ENCODE measurements around the gene BRCA1.
"Not testable (repeated sequence)": the region's sequence is repeated elsewhere in the genome, so short reads cannot be mapped to it uniquely, and the experiment has no call there.

Gene BRCA1

GRCh38 chr17:43125133-43125966, at the start of gene BRCA1:
Gene BRCA1, minus strand, starts transcription at chr17:43125364. Its CDS starts 1,268 bp downstream, at chr17:43124096.
- DNase-seq (ENCODE audit: low read depth, low spot score) = peak; percentile 90

- peak; percentile 43 for DNase-seq (ENCODE audit: low read depth, low spot score)
Observed at GRCh38 chr17:43171586-43172487, 46.7 kb upstream of the BRCA1 start.

- DNase-seq (ENCODE audit: low read depth, low spot score) = peak; percentile 97
Observed at GRCh38 chr17:43170766-43171585, 45.8 kb upstream of the BRCA1 start, which contains the start of gene NBR1. Gene NBR1, plus strand, starts transcription at chr17:43171214. Its CDS starts 4,586 bp downstream, at chr17:43175800.

GRCh38 chr17:43170140-43170765, 45.1 kb upstream of the BRCA1 start:
- peak; percentile 89 for DNase-seq (ENCODE audit: low read depth, low spot score)

GRCh38 chr17:43169561-43170139, 44.5 kb upstream of the BRCA1 start:
- DNase-seq (ENCODE audit: low read depth, low spot score) = no peak

GRCh38 chr17:43165971-43166370, 40.8 kb upstream of the BRCA1 start:
- DNase-seq (ENCODE audit: low read depth, low spot score) = not testable (repeated sequence)

DNA sequence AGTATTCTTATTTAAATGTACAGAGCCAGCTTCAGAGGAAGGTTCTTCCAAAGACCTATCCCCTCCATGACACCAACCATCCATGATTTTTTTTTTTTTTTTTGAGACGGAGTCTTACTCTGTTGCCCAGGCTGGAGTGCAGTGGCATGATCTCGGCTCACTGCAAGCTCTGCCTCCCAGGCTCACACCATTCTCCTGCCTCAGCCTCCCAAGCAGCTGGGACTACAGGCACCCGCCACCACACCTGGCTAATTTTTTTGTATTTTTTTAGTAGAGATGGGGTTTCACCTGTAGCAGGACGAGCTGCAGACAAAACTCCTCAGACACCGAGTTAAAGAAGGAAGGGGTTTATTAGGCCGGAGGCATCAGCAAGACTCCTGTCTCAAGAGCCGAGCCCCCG, 34.8 kb upstream of the BRCA1 start:
- DNase-seq (ENCODE audit: low read depth, low spot score) = not testable (repeated sequence)

- not testable (repeated sequence) for DNase-seq (ENCODE audit: low read depth, low spot score)
Observed at GRCh38 chr17:43159232-43159631, 34.1 kb upstream of the BRCA1 start.

GRCh38 chr17:43155666-43156065, 30.5 kb upstream of the BRCA1 start:
- no peak for DNase-seq (ENCODE audit: low read depth, low spot score)

- not testable (repeated sequence) for DNase-seq (ENCODE audit: low read depth, low spot score)
Observed at GRCh38 chr17:43153197-43153835, 28.2 kb upstream of the BRCA1 start.

DNA sequence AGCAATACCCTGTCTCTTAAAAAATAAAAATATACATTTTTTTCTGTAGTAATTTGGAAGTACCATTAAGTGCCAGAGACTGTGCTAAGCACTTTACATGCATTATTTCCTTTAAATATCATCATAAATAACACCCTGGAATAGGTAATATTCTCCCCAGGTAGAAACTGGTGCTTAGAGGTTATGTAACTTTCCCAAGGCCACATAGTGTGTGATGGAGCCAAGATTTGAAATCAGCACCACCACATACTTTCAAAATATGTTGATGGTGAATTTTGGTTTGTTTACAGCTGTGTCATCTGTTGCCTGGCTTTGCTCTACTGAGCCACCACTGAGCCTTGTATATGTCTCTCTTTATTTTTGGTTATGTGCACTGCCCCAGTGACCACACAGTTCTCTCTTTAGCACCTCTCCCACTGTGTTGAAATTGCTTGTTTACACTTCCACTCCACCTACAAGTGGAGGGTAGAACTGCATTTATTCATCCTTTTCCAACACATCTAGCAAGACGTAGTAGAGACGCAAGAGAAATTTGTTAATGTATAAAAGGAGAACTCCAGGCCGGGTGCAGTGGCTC, 26.8 kb upstream of the BRCA1 start:
- no peak for DNase-seq (ENCODE audit: low read depth, low spot score)

- no peak for DNase-seq (ENCODE audit: low read depth, low spot score)
Observed at GRCh38 chr17:43146649-43147048, 21.5 kb upstream of the BRCA1 start.

- DNase-seq (ENCODE audit: low read depth, low spot score) = no peak
Observed at GRCh38 chr17:43143201-43143600, 18.0 kb upstream of the BRCA1 start.

DNA sequence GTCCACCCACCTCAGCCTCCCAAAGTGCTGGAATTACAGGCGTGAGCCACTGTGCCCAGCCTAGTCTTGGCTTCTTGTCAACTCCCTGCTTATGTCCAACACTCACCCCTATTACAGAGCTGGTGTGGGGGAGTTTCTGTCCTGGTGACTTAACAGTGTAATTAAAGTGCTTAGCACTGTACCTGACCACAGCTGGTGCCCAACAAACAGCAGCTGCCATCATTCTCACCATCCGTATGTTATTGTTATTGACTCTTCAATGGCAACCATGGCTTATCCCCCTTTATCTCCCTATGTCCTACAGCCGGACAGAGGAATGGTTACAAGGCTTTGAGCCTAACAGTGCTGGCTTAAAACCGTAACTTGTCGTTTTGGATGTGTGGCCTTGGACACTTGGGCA, 17.0 kb upstream of the BRCA1 start:
- no peak for DNase-seq (ENCODE audit: low read depth, low spot score)

GRCh38 chr17:43140396-43141332, 15.5 kb upstream of the BRCA1 start:
- DNase-seq (ENCODE audit: low read depth, low spot score) = no peak

DNA sequence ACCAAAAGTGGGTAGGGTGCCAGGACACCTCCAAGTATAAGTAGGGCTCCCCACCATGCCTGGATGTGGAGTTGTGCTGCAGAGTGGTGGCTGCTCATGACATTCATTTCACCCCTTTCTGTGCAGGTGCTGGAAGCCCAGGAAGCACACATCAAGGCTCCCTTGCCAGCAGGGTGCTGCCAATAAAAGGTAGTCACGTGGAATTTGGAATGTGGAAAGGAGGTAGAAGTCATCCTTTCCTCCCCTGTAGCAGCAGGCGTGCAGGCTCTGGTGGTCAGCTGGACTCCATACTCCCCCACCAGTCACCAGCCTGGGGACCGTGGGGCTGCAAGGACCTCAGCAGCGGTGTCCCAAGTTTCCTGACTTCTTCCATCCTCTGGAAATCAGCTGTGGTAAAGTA, 13.4 kb upstream of the BRCA1 start:
- DNase-seq (ENCODE audit: low read depth, low spot score) = not testable (repeated sequence)

- not testable (repeated sequence) for DNase-seq (ENCODE audit: low read depth, low spot score)
Observed at GRCh38 chr17:43136574-43136973, 11.4 kb upstream of the BRCA1 start.

GRCh38 chr17:43135454-43135819, 10.3 kb upstream of the BRCA1 start:
- no peak for DNase-seq (ENCODE audit: low read depth, low spot score)

All from brain pericyte (primary cell).